GM13976 (cell line): ENCODE results near the gene SELENOK.

Experiments
- DNase-seq: peaks from one replicate; pipeline ENCODE4 v3.0.0; 2012; ENCODE audit warnings: low spot score
- CTCF ChIP-seq: IDR thresholded peaks from 2 replicates; pipeline ENCODE4 v1.5.1; 2012; ENCODE audit warnings: borderline replicate concordance, mild to moderate bottlenecking; ENCODE audit not compliant: insufficient read depth; ENCODE audit errors: extremely low read depth, missing control alignments, control extremely low read depth
- in situ Hi-C: fragments of 300-500 bp; cut with MboI; formaldehyde crosslinking; loops from one replicate; pipeline ENCODE4 v1.12.0; 2022; ENCODE audit warnings: low sequenced_read_pairs, mixed read lengths, inconsistent platforms; ENCODE audit not compliant: unreplicated experiment

SELENOK gene

GRCh38 chr3:53863145-53863544 lies 28.5 kb downstream of the SELENOK start:
- in situ Hi-C loops, result no loop called here
- DNase-seq, result no peak
- no peak for TF ChIP-seq CTCF

GRCh38 chr3:53862241-53862640 lies 29.4 kb downstream of the SELENOK start:
- no peak for TF ChIP-seq CTCF
- no peak for DNase-seq
- in situ Hi-C loops, result no loop called here

- in situ Hi-C loops, result no loop called here
- DNase-seq, result no peak
- TF ChIP-seq CTCF, result no peak
Observed at GRCh38 chr3:53860196-53860595, 31.5 kb downstream of the SELENOK start.

- in situ Hi-C loops, result no loop called here
- no peak for DNase-seq
- no peak for TF ChIP-seq CTCF
Observed at GRCh38 chr3:53859178-53859577, 32.5 kb downstream of the SELENOK start.

GRCh38 chr3:53858096-53858741 lies 33.4 kb downstream of the SELENOK start:
- no peak for DNase-seq
- TF ChIP-seq CTCF, result no peak
- in situ Hi-C loops, result no loop called here

GRCh38 chr3:53856964-53857363 lies 34.7 kb downstream of the SELENOK start:
- DNase-seq, result no peak
- in situ Hi-C loops, result no loop called here
- TF ChIP-seq CTCF, result no peak
